ES-I3 (cell line): ENCODE results near the gene AXIN1.

Source experiments
- H3K36me3 ChIP-seq: 2 replicates; pipeline ENCODE4 v1.6.1; 2013; ENCODE audit warnings: mild to moderate bottlenecking, low read length, control low read depth, moderate library complexity; ENCODE audit not compliant: insufficient read depth
- H3K4me1 ChIP-seq: 2 replicates; pipeline ENCODE4 v1.6.1; 2013; ENCODE audit warnings: mild to moderate bottlenecking, control low read depth, low read length; ENCODE audit not compliant: insufficient read depth
- H3K9ac ChIP-seq: 2 replicates; pipeline ENCODE4 v1.6.1; 2013; ENCODE audit warnings: low read depth, mild to moderate bottlenecking, low read length, moderate library complexity
- H3K9me3 ChIP-seq: 2 replicates; pipeline ENCODE4 v1.6.1; 2013; ENCODE audit warnings: mild to moderate bottlenecking, low read length, moderate library complexity; ENCODE audit not compliant: control insufficient read depth, insufficient read depth

AXIN1 gene

GRCh38 chr16:280005-280460 lies 72.5 kb downstream of the AXIN1 start:
- H3K36me3 ChIP-seq, result no peaks in the 10 kb centered on the region
- no peaks in the 10 kb centered on the region for H3K4me1 ChIP-seq

GRCh38 chr16:279531-279930 lies 73.0 kb downstream of the AXIN1 start:
- no peaks in the 10 kb centered on the region for H3K4me1 ChIP-seq
- H3K9me3 ChIP-seq, result no peaks in the 10 kb centered on the region
- H3K36me3 ChIP-seq, result no peaks in the 10 kb centered on the region
- H3K9ac ChIP-seq, result peak overlapping the region; percentile 53; the same call in 1 of the 2 replicates

More at GRCh38 chr16:280005-280460, 72.5 kb downstream of the AXIN1 start:
- no peaks in the 10 kb centered on the region for H3K9me3 ChIP-seq
- peak overlapping the region; percentile 53 for H3K9ac ChIP-seq

GRCh38 chr16:278863-279366 lies 73.6 kb downstream of the AXIN1 start:
- H3K9me3 ChIP-seq, result no peaks in the 10 kb centered on the region

DNA sequence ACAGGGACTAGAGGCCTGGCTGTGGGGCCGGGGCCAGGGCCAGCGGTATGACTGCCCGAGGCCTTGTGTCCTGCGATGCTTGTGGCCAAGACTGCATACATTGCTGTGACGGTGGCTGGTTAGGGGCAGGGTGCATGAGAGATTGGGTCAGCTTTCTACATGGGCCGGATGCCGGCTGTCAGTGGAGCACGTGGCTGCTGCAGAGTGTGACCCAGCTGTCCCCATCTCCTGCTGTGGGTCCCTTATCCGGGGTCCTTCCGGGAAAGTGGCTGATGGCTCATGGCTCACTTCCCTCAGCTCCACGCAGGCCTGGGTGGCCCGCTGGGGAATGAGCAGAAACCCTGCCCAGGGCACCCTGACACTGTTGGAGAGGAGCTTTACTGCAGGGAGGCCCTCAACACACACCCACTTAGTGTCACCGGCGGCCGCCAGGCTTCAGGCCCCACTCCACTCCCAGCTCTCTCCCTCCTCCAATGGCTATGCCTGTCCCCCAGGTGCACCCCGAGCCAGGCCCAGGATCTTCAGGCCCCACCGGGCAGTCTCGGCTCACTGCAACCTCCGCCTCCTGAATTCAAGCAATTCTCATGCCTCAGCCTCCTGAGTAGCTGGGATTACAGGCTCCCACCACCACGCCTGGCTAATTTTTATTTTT lies 76.0 kb downstream of the AXIN1 start:
- Histone ChIP-seq H3K36me3 (no peaks in the 10 kb centered on the region), H3K9ac (no peak overlapping the region), H3K9me3 (no peaks in the 10 kb centered on the region), H3K4me1 (no peaks in the 10 kb centered on the region)

More at GRCh38 chr16:278863-279366, 73.6 kb downstream of the AXIN1 start:
- no peaks in the 10 kb centered on the region for H3K4me1 ChIP-seq
- no peaks in the 10 kb centered on the region for H3K36me3 ChIP-seq
- no peak overlapping the region for H3K9ac ChIP-seq

- H3K9me3 ChIP-seq, result no peaks in the 10 kb centered on the region
- peak within 1 kb of the TSS; percentile 53; the same call in 1 of the 2 replicates for H3K9ac ChIP-seq
- no peaks in the 10 kb centered on the region for H3K4me1 ChIP-seq
- H3K36me3 ChIP-seq, result no peaks in the 10 kb centered on the region
Observed at GRCh38 chr16:275786-276232, 76.7 kb downstream of the AXIN1 start, which contains the start of gene RGS11. TSS of gene RGS11 (minus strand) at chr16:275944. CDS start at chr16:275911, 33 bp downstream.

- Histone ChIP-seq H3K9ac (peak overlapping the region; percentile 53; the same call in 1 of the 2 replicates), H3K4me1 (no peaks in the 10 kb centered on the region), H3K9me3 (no peaks in the 10 kb centered on the region), H3K36me3 (no peaks in the 10 kb centered on the region)
Observed at GRCh38 chr16:275041-275641, 77.4 kb downstream of the AXIN1 start.

DNA sequence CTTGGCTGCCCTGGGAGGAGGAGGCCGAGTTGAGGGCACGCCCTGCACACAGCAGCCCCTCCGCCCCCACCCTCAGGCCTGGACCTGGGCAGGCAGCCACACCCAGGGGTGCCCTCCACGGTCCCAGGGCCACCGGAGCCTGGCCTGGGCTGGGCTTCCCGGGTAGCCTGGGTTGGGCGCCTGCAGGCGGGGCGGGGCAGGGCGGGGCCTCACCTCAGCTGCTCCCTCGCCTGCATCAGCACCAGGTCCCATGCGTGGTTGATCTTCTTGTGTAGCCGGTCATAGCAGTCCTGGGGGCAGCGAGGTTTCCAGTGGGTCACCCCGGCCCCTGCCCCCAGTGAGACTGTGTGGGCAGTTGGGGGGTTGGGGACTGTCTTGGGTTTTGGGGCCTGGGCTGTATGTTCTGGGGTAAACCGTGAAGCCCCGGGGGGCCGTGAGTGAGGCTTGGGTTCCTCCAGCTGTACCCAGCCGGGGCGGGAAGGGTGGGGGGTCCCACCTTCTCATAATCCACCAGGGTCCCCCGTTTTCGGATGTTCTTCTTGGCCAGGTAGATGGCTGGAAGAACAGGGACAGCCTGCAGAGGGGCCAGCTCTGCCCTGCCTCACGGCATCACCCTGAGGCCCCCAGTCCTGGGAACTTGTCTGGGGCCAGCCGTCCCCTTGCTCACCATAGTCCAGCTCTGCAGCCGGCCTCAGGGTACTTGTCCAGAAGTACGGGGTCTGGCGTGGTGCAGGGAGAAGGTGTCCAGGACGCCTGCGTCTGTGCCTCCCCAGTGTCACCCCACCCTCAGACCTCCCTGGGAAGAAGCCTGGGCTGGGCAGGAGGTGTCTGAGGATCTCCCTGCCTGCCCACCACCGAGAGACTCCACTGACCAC lies 78.7 kb downstream of the AXIN1 start:
- no peaks in the 10 kb centered on the region for H3K9me3 ChIP-seq
- H3K4me1 ChIP-seq, result no peaks in the 10 kb centered on the region
- no peak overlapping the region for H3K9ac ChIP-seq
- H3K36me3 ChIP-seq, result no peaks in the 10 kb centered on the region

GRCh38 chr16:272633-273546 lies 79.6 kb downstream of the AXIN1 start:
- Histone ChIP-seq H3K9ac (no peak overlapping the region), H3K9me3 (no peaks in the 10 kb centered on the region)

DNA sequence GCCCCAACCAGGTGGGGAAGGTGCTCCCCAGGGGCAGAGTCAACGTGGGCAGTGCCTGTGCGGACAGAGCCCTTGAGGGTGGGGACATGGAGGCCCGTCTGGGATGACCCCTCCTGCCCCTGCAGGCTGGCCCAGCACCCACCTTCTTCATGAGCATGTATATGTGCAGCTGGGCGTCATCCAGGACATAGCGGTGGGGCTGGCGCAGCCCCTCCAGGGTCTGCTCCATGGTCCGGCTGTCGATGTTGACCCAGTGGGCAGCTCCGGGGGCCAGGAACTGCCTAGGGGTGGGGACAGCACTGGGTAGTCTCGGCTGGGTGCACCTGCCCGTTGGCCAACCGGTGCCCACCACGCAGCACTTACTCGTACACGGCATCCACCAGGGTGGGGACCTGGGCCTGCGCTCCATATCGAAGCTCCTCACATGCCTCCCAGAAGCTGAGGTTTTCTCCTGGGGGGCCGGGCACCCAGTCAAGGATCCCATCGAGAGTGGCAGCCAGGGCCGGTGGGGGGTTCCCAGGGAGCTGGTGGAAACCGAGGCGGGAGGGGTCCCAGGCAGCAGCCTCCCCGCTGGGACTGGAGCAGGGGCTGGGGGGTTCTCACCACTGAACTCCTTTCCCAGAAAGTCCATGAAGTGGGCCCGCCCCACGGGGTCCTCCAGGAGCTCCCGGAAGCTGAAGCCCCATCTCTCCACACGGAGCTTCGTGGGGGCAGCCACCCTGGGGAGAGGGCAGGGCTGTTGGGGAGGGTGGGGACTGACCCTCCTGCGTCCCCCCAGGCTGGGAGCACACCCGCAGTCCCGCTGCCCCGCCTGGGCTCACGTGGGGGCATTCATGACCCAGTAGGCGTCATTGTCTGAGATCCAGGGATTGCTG lies 81.9 kb downstream of the AXIN1 start:
- Histone ChIP-seq H3K36me3 (no peaks in the 10 kb centered on the region), H3K4me1 (no peaks in the 10 kb centered on the region), H3K9me3 (no peaks in the 10 kb centered on the region), H3K9ac (no peak overlapping the region)

More at GRCh38 chr16:272633-273546, 79.6 kb downstream of the AXIN1 start:
- Histone ChIP-seq H3K4me1 (no peaks in the 10 kb centered on the region), H3K36me3 (no peaks in the 10 kb centered on the region)

GRCh38 chr16:269061-269796 lies 83.3 kb downstream of the AXIN1 start:
- Histone ChIP-seq H3K4me1 (no peaks in the 10 kb centered on the region), H3K9ac (no peak overlapping the region), H3K9me3 (no peaks in the 10 kb centered on the region), H3K36me3 (no peaks in the 10 kb centered on the region)

- no peaks in the 10 kb centered on the region for H3K9me3 ChIP-seq
- no peaks in the 10 kb centered on the region for H3K4me1 ChIP-seq
- no peak overlapping the region for H3K9ac ChIP-seq
- no peaks in the 10 kb centered on the region for H3K36me3 ChIP-seq
Observed at GRCh38 chr16:268141-269053, 84.1 kb downstream of the AXIN1 start.
